Activated CD4-positive, alpha-beta T cell treated with anti-CD3 and anti-CD28 coated beads, Interleukin-2, amount 10 ng/mL, durations not matched to agents 7 days and 5 days (primary cell): ENCODE data around the gene FLNA. TPM values are rescaled to one million over a fixed set of nuclear protein-coding genes. Genes with fewer than 3 reads are reported as not detected.

Source experiments
- CTCF ChIA-PET: fragments of 350-600 bp; sonication (Branson Sonifier 250); formaldehyde crosslinking; loops from one replicate; lab custom pipeline; 2021; ENCODE audit warnings: antibody characterized with exemption; lab: Charles Lee
- POLR2A ChIA-PET: fragments of 350-600 bp; sonication (Branson Sonifier 250); formaldehyde crosslinking; loops from one replicate; lab custom pipeline; 2021; ENCODE audit warnings: antibody characterized with exemption; lab: Charles Lee
- DNase-seq: peaks from one replicate; pipeline ENCODE4 v3.0.0-alpha.2; 2020
- H3K27ac Mint-ChIP-seq: one replicate; pipeline ENCODE4 v1.8.0; 2021; ENCODE audit warnings: mild to moderate bottlenecking, moderate library complexity, mixed read lengths
- H3K27me3 Mint-ChIP-seq: one replicate; pipeline ENCODE4 v1.8.0; 2021; ENCODE audit warnings: mixed read lengths
- H3K36me3 Mint-ChIP-seq: one replicate; pipeline ENCODE4 v1.8.0; 2021; ENCODE audit warnings: low read depth, mixed read lengths
- H3K4me1 Mint-ChIP-seq: one replicate; pipeline ENCODE4 v1.8.0; 2021; ENCODE audit warnings: mixed read lengths
- H3K4me3 Mint-ChIP-seq: one replicate; pipeline ENCODE4 v1.8.0; 2021; ENCODE audit warnings: mild to moderate bottlenecking, moderate library complexity, mixed read lengths
- H3K9me3 Mint-ChIP-seq: one replicate; pipeline ENCODE4 v1.8.0; 2021; ENCODE audit warnings: mixed read lengths
- total RNA-seq, 2 experiments: library from RNA; stranded (reverse); gene quantifications; one replicate each; pipeline ENCODE4 v1.2.3, GENCODE V29; 2021

The FLNA gene
- total RNA-seq, 2 experiments from 2014 or later: 1,440 to 1,524 TPM

GRCh38 chrX:154369449-154370299 is 4.8 kb downstream of the FLNA start:
- Mint-ChIP-seq H3K27ac (peak overlapping the region; percentile 91), H3K4me1 (peaks cover 25% of the 10 kb centered on the region), H3K27me3 (no peaks in the 10 kb centered on the region), H3K36me3 (peaks cover 31% of the 10 kb centered on the region), H3K9me3 (no peaks in the 10 kb centered on the region), H3K4me3 (peak overlapping the region; percentile 94)
- ChIA-PET POLR2A (no interaction called here), CTCF (interaction anchor here (1.0 to 1.2 kb wide), 2 partner anchors 29 to 316 kb away, joined by 3 read pairs; no protein-coding TSS in a partner anchor)
- DNase-seq: peak; percentile 71

GRCh38 chrX:154368630-154369448 is 5.6 kb downstream of the FLNA start:
- POLR2A ChIA-PET: no interaction called here
- peak overlapping the region; percentile 94 for H3K4me3 Mint-ChIP-seq
- H3K27ac Mint-ChIP-seq: peak overlapping the region; percentile 83
- H3K27me3 Mint-ChIP-seq: no peaks in the 10 kb centered on the region
- H3K4me1 Mint-ChIP-seq: peaks cover 26% of the 10 kb centered on the region
- peaks cover 32% of the 10 kb centered on the region for H3K36me3 Mint-ChIP-seq
- CTCF ChIA-PET: interaction anchor here (1.0 to 1.2 kb wide), 2 partner anchors 30 to 315 kb away, joined by 3 read pairs; no protein-coding TSS in a partner anchor
- peak; percentile 89 for DNase-seq
- H3K9me3 Mint-ChIP-seq: no peaks in the 10 kb centered on the region

- H3K9me3 Mint-ChIP-seq: no peaks in the 10 kb centered on the region
- no peaks in the 10 kb centered on the region for H3K27me3 Mint-ChIP-seq
- peak overlapping the region; percentile 94 for H3K4me3 Mint-ChIP-seq
- peak overlapping the region; percentile 83 for H3K27ac Mint-ChIP-seq
- peaks cover 21% of the 10 kb centered on the region for H3K4me1 Mint-ChIP-seq
- DNase-seq: no peak
- CTCF ChIA-PET: no interaction called here
- peaks cover 36% of the 10 kb centered on the region for H3K36me3 Mint-ChIP-seq
- POLR2A ChIA-PET: no interaction called here
Measured at GRCh38 chrX:154367474-154368308, 6.7 kb downstream of the FLNA start.

- H3K9me3 Mint-ChIP-seq: no peaks in the 10 kb centered on the region
- no peaks in the 10 kb centered on the region for H3K27me3 Mint-ChIP-seq
- DNase-seq: no peak
- peaks cover 19% of the 10 kb centered on the region for H3K4me1 Mint-ChIP-seq
- H3K4me3 Mint-ChIP-seq: no peak overlapping the region
- ChIA-PET POLR2A (no interaction called here), CTCF (no interaction called here)
- peak overlapping the region; percentile 31 for H3K27ac Mint-ChIP-seq
- H3K36me3 Mint-ChIP-seq: peaks cover 37% of the 10 kb centered on the region
Measured at GRCh38 chrX:154366666-154367055, 7.8 kb downstream of the FLNA start.

- no peak for DNase-seq
- no peaks in the 10 kb centered on the region for H3K27me3 Mint-ChIP-seq
- no peak overlapping the region for H3K27ac Mint-ChIP-seq
- peaks cover 19% of the 10 kb centered on the region for H3K4me1 Mint-ChIP-seq
- H3K36me3 Mint-ChIP-seq: peaks cover 37% of the 10 kb centered on the region
- H3K9me3 Mint-ChIP-seq: no peaks in the 10 kb centered on the region
- no peak overlapping the region for H3K4me3 Mint-ChIP-seq
- ChIA-PET CTCF (interaction anchor here (0.9 to 1.3 kb wide), 2 partner anchors 9 to 11 kb away, joined by 3 read pairs; no protein-coding TSS in a partner anchor), POLR2A (no interaction called here)
Measured at GRCh38 chrX:154365997-154366665, 8.3 kb downstream of the FLNA start.

- Mint-ChIP-seq H3K36me3 (peaks cover 33% of the 10 kb centered on the region), H3K9me3 (no peaks in the 10 kb centered on the region), H3K27me3 (no peaks in the 10 kb centered on the region), H3K4me1 (peaks cover 19% of the 10 kb centered on the region), H3K27ac (peak overlapping the region; percentile 64), H3K4me3 (no peak overlapping the region)
- POLR2A ChIA-PET: no interaction called here
- CTCF ChIA-PET: interaction anchor here (1.3 kb wide), 1 partner anchor 10 kb away, joined by 3 read pairs; no protein-coding TSS in a partner anchor
- DNase-seq: no peak
Measured at GRCh38 chrX:154365052-154365600, 9.3 kb downstream of the FLNA start.

- DNase-seq: no peak
- Mint-ChIP-seq H3K27me3 (no peaks in the 10 kb centered on the region), H3K4me1 (peaks cover 19% of the 10 kb centered on the region), H3K27ac (no peak overlapping the region), H3K9me3 (no peaks in the 10 kb centered on the region), H3K36me3 (peaks cover 26% of the 10 kb centered on the region), H3K4me3 (no peak overlapping the region)
- POLR2A ChIA-PET: no interaction called here
- CTCF ChIA-PET: interaction anchor here (0.9 to 2.3 kb wide), 2 partner anchors 10 to 20 kb away, joined by 3 to 11 read pairs; partner anchors contain the start of gene FLNA
Measured at GRCh38 chrX:154363706-154364439, 10.6 kb downstream of the FLNA start.

GRCh38 chrX:154362085-154362742 is 12.2 kb downstream of the FLNA start:
- CTCF ChIA-PET: interaction anchor here (2.3 kb wide), 1 partner anchor 11 kb away, joined by 11 read pairs; the partner anchor contains the start of gene FLNA
- no peak for DNase-seq
- Mint-ChIP-seq H3K4me3 (no peak overlapping the region), H3K27me3 (no peaks in the 10 kb centered on the region), H3K9me3 (no peaks in the 10 kb centered on the region), H3K36me3 (peaks cover 26% of the 10 kb centered on the region), H3K4me1 (peaks cover 21% of the 10 kb centered on the region), H3K27ac (no peak overlapping the region)
- POLR2A ChIA-PET: no interaction called here

- Mint-ChIP-seq H3K27ac (peak overlapping the region; percentile 13), H3K9me3 (no peaks in the 10 kb centered on the region), H3K4me3 (no peak overlapping the region), H3K36me3 (peaks cover 20% of the 10 kb centered on the region), H3K27me3 (no peaks in the 10 kb centered on the region), H3K4me1 (peaks cover 23% of the 10 kb centered on the region)
- no peak for DNase-seq
- ChIA-PET POLR2A (no interaction called here), CTCF (no interaction called here)
Measured at GRCh38 chrX:154360155-154360713, 14.2 kb downstream of the FLNA start.

- Mint-ChIP-seq H3K36me3 (peaks cover 18% of the 10 kb centered on the region), H3K4me1 (peaks cover 22% of the 10 kb centered on the region), H3K9me3 (no peaks in the 10 kb centered on the region), H3K27ac (no peak overlapping the region), H3K4me3 (no peak overlapping the region), H3K27me3 (no peaks in the 10 kb centered on the region)
- ChIA-PET POLR2A (interaction anchor here (0.6 kb wide), 1 partner anchor 267 kb away, joined by 4 read pairs; no protein-coding TSS in a partner anchor), CTCF (no interaction called here)
- no peak for DNase-seq
Measured at GRCh38 chrX:154359362-154360154, 14.9 kb downstream of the FLNA start.
